Body of pancreas (tissue), 4 donors: ENCODE results near the gene NUP210. TPM values are rescaled to one million over a fixed set of nuclear protein-coding genes. Genes with fewer than 3 reads are reported as not detected.

Experiments
- ATAC-seq: fragments of 150-250 bp; one replicate; pipeline ENCODE4 v1.9.1; 2016
- DNase-seq, 4 donors: peaks; one replicate each; pipeline ENCODE4 v3.0.0-alpha.2; 2019
- H3K27ac ChIP-seq, 4 donors: fragments of 200-600 bp; sonication (generic); 1 replicate in 3 of 4; 2 replicates in 1 of 4; pipeline versions ENCODE4 v1.5.1 to v1.6.1; 2016 to 2019; ENCODE audit warnings: mild to moderate bottlenecking in 1 of 4, mixed read lengths in 1 of 4, moderate library complexity in 1 of 4
- H3K27me3 ChIP-seq, 2 donors: fragments of 200-600 bp; sonication (generic); one replicate each; pipeline ENCODE4 v1.6.0; 2016; ENCODE audit warnings: mild to moderate bottlenecking in 1 of 2
- H3K36me3 ChIP-seq, 2 donors: fragments of 200-600 bp; sonication (generic); replicated peaks in 1 of 2; 2 replicates each; pipeline ENCODE4 v1.5.1; 2016; ENCODE audit warnings: low read depth in 2 of 2; ENCODE audit not compliant: insufficient read depth in 1 of 2
- H3K4me1 ChIP-seq: fragments of 200-600 bp; sonication (generic); one replicate; pipeline ENCODE4 v1.6.0; 2016
- H3K4me3 ChIP-seq, 2 donors: fragments of 200-600 bp; sonication (generic); 1 replicate in 1 of 2; 2 replicates in 1 of 2; pipeline ENCODE4 v1.5.1; 2016 to 2019
- H3K9me3 ChIP-seq, 3 donors: fragments of 200-600 bp; sonication (generic); 1 replicate in 2 of 3; 2 replicates in 1 of 3; pipeline ENCODE4 v1.5.1; 2016
- POLR2A ChIP-seq, 3 donors: fragments of 450-650 bp; IDR thresholded peaks; one replicate each; pipeline ENCODE4 v1.6.1; 2016; ENCODE audit warnings: antibody characterized with exemption in 3 of 3, mild to moderate bottlenecking in 2 of 3
- WGBS, 2 donors: methylation state at CpG; one replicate each; pipeline ENCODE4 v1.1.5; 2017; 5-methylcytosine and 5-hydroxymethylcytosine counted together
- intact Hi-C: fragments of 100-400 bp; cut with DNase I; formaldehyde crosslinking; loops from one replicate; pipeline ENCODE4 v1.15.1; 2023
- total RNA-seq, 2 donors: library from RNA; depleted of rRNA; stranded (reverse); fragments of >200 nt; gene quantifications; one replicate each; pipeline ENCODE4 v1.1.0, GENCODE V29; 2016
- TF ChIP-seq, protein P1 (sequence below), 7 experiments: fragments of 450-650 bp in 4 of 7; fragments of 200-600 bp in 3 of 7; sonication (generic) in 3 of 7; IDR thresholded peaks; one replicate each; pipeline ENCODE4 v1.5.1; 2016 to 2019; ENCODE audit warnings: antibody characterized with exemption in 7 of 7

Gene NUP210
- total RNA-seq, 2 donors from 2014 or later = 16.3 to 19.1 TPM

DNA sequence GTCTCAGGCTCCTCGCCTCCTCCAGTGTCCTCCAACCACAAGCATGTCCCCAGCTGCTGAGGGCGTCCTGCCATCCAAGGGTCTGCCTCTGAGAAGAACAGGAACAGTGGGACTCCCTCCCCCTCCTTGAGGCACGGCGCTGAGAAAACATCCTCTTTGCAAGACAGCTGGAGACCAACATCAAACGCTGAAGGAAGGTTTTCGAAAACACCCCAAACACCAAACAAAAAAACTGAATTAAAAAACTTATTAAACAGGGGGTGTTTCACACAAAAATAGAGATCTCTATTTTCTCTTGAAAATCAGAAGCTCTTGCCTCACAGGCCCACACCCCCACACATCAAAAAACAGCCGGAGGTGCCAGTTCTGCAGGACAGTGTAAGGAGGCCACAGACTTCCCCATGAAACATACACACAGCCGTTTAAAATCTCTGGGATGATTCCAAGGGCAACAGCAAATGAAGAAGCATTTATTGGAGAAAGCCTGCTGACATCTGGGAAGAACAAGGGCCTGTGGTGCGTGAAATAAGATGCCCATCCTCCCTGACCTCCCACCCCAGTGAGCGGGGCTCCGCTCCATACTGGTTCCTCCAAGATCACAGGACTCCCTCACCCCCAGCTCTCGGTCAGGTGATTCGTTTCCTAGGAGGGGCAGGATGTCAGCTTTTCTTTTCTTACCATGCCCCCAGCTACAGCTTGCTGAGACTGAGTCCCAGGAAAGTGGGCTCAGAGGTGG, 71.3 kb downstream of the NUP210 start:
- no peak for TF ChIP-seq POLR2A (IDR thresholded peaks at IDR 0.05)
- TF ChIP-seq, protein P1, sequence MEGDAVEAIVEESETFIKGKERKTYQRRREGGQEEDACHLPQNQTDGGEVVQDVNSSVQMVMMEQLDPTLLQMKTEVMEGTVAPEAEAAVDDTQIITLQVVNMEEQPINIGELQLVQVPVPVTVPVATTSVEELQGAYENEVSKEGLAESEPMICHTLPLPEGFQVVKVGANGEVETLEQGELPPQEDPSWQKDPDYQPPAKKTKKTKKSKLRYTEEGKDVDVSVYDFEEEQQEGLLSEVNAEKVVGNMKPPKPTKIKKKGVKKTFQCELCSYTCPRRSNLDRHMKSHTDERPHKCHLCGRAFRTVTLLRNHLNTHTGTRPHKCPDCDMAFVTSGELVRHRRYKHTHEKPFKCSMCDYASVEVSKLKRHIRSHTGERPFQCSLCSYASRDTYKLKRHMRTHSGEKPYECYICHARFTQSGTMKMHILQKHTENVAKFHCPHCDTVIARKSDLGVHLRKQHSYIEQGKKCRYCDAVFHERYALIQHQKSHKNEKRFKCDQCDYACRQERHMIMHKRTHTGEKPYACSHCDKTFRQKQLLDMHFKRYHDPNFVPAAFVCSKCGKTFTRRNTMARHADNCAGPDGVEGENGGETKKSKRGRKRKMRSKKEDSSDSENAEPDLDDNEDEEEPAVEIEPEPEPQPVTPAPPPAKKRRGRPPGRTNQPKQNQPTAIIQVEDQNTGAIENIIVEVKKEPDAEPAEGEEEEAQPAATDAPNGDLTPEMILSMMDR (IDR thresholded peaks at IDR 0.05) = no peak

DNA sequence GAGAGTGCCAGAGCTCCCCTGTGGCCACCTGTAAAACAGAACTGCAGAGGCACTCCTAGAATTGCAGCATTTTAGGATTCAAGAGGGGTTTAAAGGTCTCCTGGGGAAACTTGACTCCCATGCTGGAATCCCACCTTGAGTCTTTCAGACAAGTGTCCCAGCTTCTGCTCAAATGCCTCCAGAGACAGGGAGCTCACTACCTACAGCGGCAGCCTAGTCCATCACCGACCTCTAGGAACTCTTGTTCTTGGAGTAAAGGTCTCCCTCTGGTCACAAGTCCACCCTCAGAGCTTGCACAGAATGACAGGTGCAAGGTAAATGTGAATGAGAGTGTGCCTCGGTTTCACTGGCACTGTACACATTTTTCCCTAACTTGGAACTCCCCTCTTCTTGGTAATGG, 72.0 kb downstream of the NUP210 start:
- Histone ChIP-seq H3K27me3 (no peaks in the 10 kb centered on the region), H3K9me3 (no peaks in the 10 kb centered on the region), H3K36me3 (peaks cover 0 to 9% of the 10 kb centered on the region in 2 donors), H3K4me1 (no peaks in the 10 kb centered on the region), H3K27ac (no peak overlapping the region), H3K4me3 (no peak overlapping the region)
- WGBS, 2 donors = 77 to 91% methylated on average over 3 of the region's 3 CpGs
- ATAC-seq = no peak
- intact Hi-C loops = no loop called here
- DNase-seq = no peak
- TF ChIP-seq POLR2A (IDR thresholded peaks at IDR 0.05) = no peak
- TF ChIP-seq, protein P1 (IDR thresholded peaks at IDR 0.05) = no peak

More for the DNA sequence above, 71.3 kb downstream of the NUP210 start:
- H3K27me3 ChIP-seq = no peaks in the 10 kb centered on the region
- intact Hi-C loops = no loop called here
- H3K9me3 ChIP-seq = no peaks in the 10 kb centered on the region
- no peaks in the 10 kb centered on the region for H3K4me1 ChIP-seq
- 67 to 77% methylated on average over 12 to 13 of the region's 13 CpGs for WGBS, 2 donors
- H3K4me3 ChIP-seq = no peak overlapping the region
- H3K27ac ChIP-seq = no peak overlapping the region
- DNase-seq = no peak
- no peak for ATAC-seq
- peaks cover 0 to 9% of the 10 kb centered on the region in 2 donors for H3K36me3 ChIP-seq

DNA sequence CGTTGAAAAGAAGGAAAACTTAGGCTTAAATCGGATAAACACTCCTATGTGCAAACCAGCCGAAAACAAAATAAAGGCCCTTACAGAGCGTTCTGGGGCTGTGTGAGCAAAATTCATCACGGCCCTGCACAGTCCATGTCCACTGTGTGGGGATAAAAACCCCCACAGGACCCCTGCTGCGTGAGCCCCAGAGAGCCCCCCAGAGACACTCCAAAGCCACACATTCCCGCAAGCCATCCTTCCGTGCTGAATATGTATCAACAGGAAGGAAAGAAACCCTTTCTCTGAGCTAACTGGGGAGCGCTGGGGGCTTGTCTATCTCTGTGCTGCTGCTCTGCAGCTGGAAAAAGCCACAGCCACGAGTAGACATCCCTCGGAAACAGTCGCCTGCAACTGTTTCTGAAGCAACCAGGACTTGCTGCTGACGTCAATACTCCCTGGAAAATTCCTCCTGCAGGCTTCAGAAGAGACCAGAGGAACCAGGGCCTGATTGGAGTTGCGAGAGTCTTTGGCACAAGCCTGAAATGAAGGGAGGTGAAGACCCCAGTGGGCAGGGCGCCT, 72.7 kb downstream of the NUP210 start:
- 85 to 92% methylated on average over 14 to 15 of the region's 15 CpGs for WGBS, 2 donors
- H3K36me3 ChIP-seq = peaks cover 0 to 9% of the 10 kb centered on the region in 2 donors
- H3K9me3 ChIP-seq = no peaks in the 10 kb centered on the region
- peak in 1 of 4 donors; percentile 18 for DNase-seq
- H3K4me3 ChIP-seq = no peak overlapping the region
- intact Hi-C loops = no loop called here
- no peak for ATAC-seq
- TF ChIP-seq, protein P1 (IDR thresholded peaks at IDR 0.05) = no peak
- TF ChIP-seq POLR2A (IDR thresholded peaks at IDR 0.05) = no peak
- H3K27me3 ChIP-seq = no peaks in the 10 kb centered on the region
- no peaks in the 10 kb centered on the region for H3K4me1 ChIP-seq
- H3K27ac ChIP-seq = no peak overlapping the region

DNA sequence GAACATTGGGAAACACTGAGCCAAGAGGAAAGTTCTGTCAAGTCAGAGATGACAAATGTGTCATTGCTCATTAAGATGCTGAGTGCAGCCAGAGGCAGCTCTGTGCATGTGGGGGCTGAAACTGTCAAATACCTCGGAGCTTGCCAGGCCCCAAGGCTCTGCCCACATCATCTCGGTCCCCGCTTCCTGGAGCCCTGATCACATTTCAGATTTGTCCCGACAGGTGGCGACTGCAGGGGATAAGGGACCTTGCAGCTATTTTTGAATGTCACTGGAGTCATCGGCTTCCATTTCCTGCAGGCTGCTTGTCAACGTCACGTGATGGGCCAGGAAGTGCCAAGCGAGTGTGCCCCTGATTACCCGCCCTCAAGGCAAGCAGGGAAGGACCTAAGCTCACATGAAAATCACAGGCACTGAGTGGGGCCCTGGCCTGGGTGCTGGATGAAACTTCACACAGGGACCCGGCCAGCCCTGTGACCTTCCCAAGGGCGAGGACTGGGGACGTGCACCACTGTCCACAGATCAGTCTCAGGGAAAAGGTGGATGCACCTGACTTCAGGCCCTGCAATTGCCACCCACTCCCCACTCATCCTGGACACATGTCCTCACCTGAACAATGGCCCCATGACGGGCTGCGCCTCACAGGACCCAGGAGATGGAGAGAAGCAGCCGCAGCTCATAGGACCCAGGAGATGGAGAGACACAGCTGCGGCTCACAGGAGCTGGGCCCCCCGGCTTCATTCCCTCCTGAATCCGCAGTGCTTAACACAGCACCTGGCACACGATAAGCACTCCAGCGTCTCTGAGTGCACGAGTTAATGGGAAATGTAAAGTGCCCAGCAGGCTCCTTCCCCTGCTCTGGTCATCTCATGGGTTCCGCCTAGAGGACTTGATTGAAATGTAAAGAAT, 73.4 kb downstream of the NUP210 start:
- no peak for TF ChIP-seq POLR2A (IDR thresholded peaks at IDR 0.05)
- TF ChIP-seq, protein P1 (IDR thresholded peaks at IDR 0.05) = no peak
- H3K9me3 ChIP-seq = no peaks in the 10 kb centered on the region
- H3K4me3 ChIP-seq = no peak overlapping the region
- H3K27ac ChIP-seq = no peak overlapping the region
- ATAC-seq (no peak), DNase-seq (peak in 2 of 4 donors; percentile 19 to 41)
- no peaks in the 10 kb centered on the region for H3K27me3 ChIP-seq
- H3K4me1 ChIP-seq = no peaks in the 10 kb centered on the region
- H3K36me3 ChIP-seq = peaks cover 0 to 6% of the 10 kb centered on the region in 2 donors
- intact Hi-C loops = no loop called here
- 72 to 81% methylated on average over 22 to 23 of the region's 23 CpGs for WGBS, 2 donors
